ENCODE results near the gene MAST4.

GRCh38 chr5:66807743-66808142, 211.6 kb downstream of the MAST4 start:
- TF ChIP-seq CTCF (IDR thresholded peaks at IDR 0.05; ENCODE audit: low read depth, low read length) (no peak), EZH2phosphoT487 (IDR thresholded peaks at IDR 0.05; ENCODE audit: low read depth) (no peak)

All from OCI-LY3 (cell line).